Left hindlimb (tissue), 1 donor: Measurements from ENCODE around the gene OR51B6.

Source experiments
- DNase-seq: peaks from one replicate; pipeline ENCODE4 v3.0.0-alpha.2; 2018

OR51B6 gene

GRCh38 chr11:5366856-5367255 lies 15.5 kb downstream of the OR51B6 start:
- no peak for DNase-seq

DNA sequence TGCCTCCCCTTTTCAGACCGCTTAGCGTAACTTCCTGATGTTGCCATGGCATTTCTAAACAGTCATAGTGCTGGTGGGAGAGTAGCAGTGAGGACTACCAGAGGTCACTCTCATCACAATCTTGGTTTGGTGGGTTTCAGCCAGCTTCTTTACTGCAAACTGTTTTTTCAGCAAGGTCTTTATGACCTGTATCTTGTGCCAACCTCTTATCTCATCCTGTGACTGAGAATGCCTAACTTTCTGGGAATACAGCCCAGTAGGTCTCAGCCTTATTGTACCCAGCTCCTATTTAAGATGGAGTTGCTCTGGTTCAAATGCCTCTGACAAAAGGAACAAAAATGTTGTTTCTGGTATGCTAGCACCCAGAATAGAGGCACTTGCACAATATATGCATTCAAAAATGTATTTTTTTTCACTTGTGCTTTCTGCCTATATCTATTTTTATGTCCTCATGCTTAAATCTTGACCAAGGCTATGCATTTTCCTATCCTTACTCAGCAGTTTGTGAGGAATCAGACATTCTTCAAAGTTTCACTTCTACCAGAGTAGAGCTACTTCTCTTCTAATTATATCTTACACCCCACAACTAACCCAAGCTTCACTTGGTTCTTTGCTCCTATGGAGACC lies 16.3 kb downstream of the OR51B6 start:
- DNase-seq: no peak

DNA sequence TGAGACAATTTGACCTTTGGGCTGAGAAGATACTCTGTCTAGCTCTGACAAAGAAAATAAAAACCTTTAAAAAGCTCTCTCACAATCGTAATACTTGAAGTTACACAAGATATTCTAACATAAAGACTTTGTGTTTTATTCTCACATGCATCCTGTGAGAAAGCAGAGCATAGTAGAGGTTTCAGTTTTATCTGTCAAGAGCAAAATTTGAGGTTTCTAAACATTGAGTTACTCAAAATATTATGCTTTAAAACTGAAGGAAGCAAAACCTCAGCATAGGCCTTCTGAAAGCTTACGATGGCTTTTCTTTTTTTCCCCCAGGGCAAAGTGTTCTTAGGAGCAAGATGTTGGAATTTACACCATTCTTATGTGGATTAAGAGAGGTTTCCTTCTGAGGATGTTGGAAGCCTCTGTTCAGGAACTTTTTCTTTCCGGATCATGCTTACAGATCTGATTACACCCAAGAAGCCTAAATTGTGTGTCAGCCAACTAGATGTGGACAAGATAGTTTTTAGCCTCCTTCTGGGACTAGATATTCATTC lies 17.3 kb downstream of the OR51B6 start:
- no peak for DNase-seq

GRCh38 chr11:5369789-5370188 lies 18.5 kb downstream of the OR51B6 start:
- no peak for DNase-seq

DNA sequence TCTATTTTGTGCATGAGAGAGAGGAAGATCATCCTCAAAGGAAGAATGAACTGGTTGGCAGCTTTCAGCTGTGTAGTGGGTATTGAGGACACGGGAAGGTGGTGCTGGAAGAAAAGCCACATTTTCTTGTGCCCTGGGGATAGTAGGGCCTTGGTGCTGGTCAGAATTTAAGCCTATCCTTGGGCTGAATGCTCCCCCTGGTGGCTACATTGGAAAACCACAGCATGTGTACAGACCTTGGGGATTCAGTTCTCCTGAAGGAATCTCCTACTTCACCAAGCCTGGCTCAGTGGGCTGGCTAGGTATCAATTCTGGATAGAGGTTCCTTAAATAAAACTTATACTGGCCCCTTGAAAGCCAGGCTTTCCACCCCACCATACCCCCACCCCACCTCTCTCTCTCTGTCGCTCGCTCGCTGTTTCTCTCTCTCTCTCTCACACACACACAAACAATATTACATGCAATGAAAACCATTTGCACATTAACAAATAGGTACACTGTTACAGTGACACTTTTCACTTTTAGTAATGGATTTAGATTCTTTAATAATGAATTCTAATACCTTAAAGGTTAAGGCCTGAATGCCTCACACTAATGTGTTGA lies 29.5 kb downstream of the OR51B6 start:
- no peak for DNase-seq

- no peak for DNase-seq
Measured at GRCh38 chr11:5383576-5383975, 32.3 kb downstream of the OR51B6 start, which contains the start of gene OR51M1. OR51M1 (plus strand) TSS chr11:5383812; CDS start chr11:5389399, 5,587 bp downstream.

DNA sequence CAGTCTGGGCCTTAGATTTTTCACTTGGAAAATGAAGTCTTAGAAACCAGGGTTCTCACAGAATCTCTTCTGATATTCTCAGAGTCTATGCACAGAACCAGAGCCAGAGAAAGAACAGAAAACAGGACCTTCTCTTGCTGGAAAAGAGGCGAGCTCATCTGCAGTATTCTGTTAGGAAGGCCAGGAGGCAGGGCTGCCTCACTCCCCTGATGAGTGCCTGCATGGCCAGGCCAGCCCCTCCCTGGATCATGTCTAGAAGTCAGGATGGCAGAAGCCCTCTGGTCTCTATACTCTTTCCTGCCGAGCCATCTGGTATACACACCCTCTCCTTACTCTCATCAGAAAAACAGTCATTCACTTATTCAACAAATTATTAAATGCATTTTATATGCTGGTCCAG lies 33.0 kb downstream of the OR51B6 start:
- no peak for DNase-seq

DNA sequence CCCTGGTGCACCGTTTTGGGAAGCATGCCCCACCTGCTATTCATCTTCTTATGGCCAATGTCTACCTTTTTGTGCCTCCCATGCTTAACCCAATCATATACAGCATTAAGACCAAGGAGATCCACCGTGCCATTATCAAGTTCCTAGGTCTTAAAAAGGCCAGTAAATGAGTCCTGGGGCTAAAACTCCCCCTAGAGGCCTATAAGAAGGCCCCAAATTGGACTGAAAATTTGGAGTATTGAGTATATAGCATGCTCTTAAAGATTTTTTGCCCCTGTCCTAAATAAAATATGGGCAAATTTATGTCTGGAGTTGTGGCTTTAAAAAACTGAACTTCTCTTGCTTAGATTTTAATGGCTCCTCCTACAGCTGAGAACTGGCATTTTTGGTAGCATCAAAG lies 38.9 kb downstream of the OR51B6 start:
- DNase-seq: no peak

DNA sequence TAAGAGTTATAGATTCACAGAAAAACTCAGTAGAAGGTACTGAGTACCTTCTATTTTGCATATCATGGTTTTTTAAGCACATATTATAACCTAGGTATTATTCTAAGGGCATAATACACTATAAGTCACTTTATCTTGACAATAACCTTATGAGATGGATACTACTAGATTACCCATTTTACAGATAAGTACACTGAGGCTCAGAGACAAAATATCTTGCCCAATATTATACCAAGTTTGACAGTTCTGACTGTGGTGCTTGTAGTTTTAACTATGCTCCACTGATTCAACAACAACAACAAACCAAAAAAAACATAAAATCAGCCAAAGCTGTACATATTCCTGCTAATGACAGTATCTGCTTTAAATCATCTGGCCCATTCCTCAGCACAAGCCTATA lies 42.8 kb downstream of the OR51B6 start:
- DNase-seq: no peak

- no peak for DNase-seq
Measured at GRCh38 chr11:5398936-5399335, 47.6 kb downstream of the OR51B6 start.
